Gastrocnemius medialis (tissue), 4 donors: ENCODE measurements around the gene ALOX12B.

Experiments
- POLR2A ChIP-seq, 2 donors: fragments of 450-650 bp; IDR thresholded peaks; one replicate each; pipeline ENCODE4 v1.6.1; 2017; ENCODE audit warnings: antibody characterized with exemption in 2 of 2, mild to moderate bottlenecking in 2 of 2, moderate library complexity in 2 of 2
- TF ChIP-seq, protein P1 (sequence below), 5 experiments: fragments of 450-650 bp in 3 of 5; fragments of 200-600 bp in 2 of 5; sonication (generic) in 2 of 5; IDR thresholded peaks in 4 of 5; conservative IDR thresholded peaks in 1 of 5; 1 replicate in 4 of 5; 2 replicates in 1 of 5; pipeline ENCODE4 v1.5.1; 2016 to 2019; ENCODE audit warnings: antibody characterized with exemption in 5 of 5, mild to moderate bottlenecking in 3 of 5, moderate library complexity in 3 of 5

DNA sequence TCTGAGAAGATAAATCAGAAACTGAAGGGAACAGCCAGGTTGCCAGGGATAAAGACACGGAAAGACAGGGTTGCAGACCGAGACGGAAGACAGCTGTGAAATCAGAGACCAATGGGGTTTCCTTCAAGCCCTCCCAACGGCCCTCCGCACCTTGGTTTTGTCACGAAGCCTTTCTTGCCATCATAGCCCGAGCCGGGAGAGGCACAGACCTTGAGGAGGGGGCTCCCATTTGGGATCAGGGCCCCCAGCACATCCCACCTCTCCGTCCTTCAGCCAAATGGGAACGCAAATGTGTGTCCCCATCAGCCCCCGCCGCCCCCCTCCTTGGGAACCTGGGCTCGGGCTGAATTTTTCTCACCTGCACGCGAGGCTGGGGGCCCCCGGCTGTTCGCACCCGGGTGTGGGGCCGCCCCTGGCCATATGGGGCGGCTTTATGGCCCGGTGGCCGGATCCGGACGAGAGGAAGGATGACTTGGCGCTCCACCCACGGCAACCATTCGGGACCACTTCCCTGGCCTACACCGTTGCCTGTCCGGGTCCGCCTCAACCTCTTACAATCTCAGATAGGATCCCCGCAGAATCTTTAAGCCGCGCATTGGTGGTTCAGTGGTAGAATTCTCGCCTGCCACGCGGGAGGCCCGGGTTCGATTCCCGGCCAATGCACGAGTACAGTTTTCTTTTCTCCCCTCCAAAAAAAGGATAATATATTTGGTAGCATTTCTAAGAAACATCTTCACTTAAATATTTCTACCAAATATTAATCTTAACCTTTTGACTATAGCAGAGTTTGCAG is 37.8 kb upstream of the ALOX12B start:
- TF ChIP-seq, protein P1, sequence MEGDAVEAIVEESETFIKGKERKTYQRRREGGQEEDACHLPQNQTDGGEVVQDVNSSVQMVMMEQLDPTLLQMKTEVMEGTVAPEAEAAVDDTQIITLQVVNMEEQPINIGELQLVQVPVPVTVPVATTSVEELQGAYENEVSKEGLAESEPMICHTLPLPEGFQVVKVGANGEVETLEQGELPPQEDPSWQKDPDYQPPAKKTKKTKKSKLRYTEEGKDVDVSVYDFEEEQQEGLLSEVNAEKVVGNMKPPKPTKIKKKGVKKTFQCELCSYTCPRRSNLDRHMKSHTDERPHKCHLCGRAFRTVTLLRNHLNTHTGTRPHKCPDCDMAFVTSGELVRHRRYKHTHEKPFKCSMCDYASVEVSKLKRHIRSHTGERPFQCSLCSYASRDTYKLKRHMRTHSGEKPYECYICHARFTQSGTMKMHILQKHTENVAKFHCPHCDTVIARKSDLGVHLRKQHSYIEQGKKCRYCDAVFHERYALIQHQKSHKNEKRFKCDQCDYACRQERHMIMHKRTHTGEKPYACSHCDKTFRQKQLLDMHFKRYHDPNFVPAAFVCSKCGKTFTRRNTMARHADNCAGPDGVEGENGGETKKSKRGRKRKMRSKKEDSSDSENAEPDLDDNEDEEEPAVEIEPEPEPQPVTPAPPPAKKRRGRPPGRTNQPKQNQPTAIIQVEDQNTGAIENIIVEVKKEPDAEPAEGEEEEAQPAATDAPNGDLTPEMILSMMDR (IDR thresholded peaks at IDR 0.05 in 4 of 5, conservative IDR thresholded peaks at IDR 0.05 in 1 of 5), result no peak
- TF ChIP-seq POLR2A (IDR thresholded peaks at IDR 0.05), result no peak
